Thyroid gland (tissue), 4 donors: ENCODE results near the gene HMBS.

ENCODE experiments used
- CTCF ChIP-seq, 6 experiments: fragments of 200-600 bp in 3 of 6; fragments of 450-650 bp in 3 of 6; sonication (generic) in 3 of 6; IDR thresholded peaks; one replicate each; pipeline ENCODE4 v1.5.1; 2016 to 2019; ENCODE audit warnings: antibody characterized with exemption in 6 of 6, mild to moderate bottlenecking in 2 of 6, inconsistent platforms in 1 of 6, moderate library complexity in 1 of 6
- POLR2A ChIP-seq, 2 donors: fragments of 450-650 bp; IDR thresholded peaks; one replicate each; pipeline ENCODE4 v1.6.1; 2017; ENCODE audit warnings: antibody characterized with exemption in 2 of 2, mild to moderate bottlenecking in 2 of 2, moderate library complexity in 1 of 2

- no peak for TF ChIP-seq CTCF (IDR thresholded peaks at IDR 0.05)
- no peak for TF ChIP-seq POLR2A (IDR thresholded peaks at IDR 0.05)
Observed at GRCh38 chr11:119118227-119118626, 33.5 kb downstream of the HMBS start.
